DMS114 treated with DMSO at 0.1 percent for 48 hours (cell line): Measurements from ENCODE around the gene CBFA2T3.
"Not testable (repeated sequence)": the region's sequence is repeated elsewhere in the genome, so short reads cannot be mapped to it uniquely, and the experiment has no call there.

ENCODE experiments used
- DNase-seq: peaks from one replicate; lab custom pipeline; 2025; ENCODE audit not compliant: unreplicated experiment; lab: John Stamatoyannopoulos, UW

CBFA2T3 gene

DNA sequence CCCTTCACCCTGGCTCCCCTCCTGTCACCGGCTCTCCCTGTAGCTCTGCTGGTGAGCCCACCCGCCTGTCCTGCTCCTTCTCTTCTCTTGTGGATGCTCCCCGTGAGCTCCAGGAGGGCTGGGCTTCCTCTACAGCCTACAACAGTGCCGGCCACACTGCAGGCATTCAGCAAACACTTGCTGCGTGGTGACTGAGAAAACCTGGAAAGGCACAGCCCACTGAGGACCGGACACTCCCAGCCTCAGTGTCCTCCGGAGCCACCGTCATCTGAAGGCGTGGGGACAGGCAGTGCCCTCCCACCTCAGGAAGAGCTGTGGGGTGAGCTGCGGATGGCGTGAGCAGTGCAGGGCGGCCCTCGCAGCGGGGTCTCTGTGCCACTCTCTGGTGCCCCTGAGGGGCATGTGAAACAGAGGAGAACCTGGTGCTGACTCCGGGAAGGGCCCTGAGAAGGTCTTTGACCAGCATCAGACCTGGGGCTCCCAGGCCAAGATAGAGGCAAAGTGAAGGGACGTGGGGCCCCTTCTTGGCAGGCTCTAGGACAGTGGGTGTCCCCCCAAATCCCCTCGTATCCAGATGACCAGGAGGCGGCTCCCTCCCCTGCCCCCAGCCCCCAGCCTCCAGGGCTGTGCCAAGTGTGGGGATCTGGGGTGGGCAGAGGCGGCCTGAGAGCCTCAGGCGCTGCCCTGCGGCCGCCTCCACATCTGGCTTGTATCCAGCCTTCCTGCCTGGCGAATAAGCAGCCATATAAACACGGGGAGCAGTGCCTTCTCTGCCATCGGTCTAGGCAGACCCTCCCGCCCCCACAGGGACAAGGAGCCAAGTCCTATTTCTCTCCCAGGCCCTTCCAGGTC is 66.5 kb downstream of the CBFA2T3 start:
- no peak for DNase-seq

DNA sequence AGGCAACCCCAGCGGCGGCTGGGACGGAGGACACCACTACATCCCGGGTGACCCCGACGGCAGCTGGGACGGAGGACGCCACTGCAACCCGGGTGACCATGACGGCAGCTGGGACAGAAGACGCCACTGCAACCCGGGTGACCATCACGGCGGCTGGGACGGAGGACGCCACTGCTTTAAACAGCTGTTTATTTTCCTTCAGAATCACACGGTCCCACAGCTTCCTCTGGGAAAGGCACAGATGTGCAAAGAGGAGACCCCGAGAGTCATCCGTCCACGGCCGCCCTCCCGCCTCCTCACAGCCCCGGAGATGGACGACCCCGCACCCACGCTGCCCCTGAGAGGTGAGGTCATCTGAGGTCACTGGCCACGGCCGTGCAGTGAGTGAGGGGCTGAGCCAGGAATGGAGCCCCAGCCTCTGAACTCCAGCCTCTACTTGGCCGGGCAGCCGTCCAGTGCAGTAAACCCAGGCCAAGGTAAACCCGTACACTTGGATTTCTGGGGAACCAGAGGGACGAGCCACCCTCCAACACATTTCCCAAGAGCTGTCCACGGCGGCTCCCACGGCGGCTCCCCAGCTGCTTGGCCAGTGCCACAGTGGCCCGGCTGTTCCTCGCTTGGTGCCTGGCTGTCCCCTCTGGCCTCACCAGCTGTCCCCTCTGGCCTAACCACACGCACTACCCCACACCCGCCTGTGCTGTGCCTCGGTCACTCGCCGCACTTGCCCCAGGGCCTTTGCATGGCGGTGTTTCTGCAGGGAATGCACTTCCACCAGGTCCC is 67.4 kb downstream of the CBFA2T3 start:
- no peak for DNase-seq

DNA sequence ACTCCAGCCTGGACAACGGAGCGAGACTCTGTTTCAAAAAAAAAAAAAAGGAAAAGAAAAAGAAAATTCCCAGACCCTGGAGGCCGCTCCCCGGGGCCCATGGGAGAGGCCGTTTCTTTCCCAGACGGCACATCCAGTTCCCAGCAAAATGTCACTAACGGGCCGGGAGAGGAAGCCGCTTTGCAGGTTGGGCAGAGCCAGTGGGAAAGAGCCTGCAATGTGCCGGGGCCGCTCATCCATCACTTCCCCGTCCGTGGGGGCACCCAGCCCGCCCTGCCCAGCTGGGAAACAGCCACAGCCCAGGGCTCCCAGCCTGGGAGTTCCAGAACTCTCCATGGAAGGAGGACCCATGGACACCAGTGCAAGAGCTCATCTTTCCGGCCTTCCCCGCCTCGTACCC is 68.7 kb downstream of the CBFA2T3 start:
- no peak for DNase-seq

DNA sequence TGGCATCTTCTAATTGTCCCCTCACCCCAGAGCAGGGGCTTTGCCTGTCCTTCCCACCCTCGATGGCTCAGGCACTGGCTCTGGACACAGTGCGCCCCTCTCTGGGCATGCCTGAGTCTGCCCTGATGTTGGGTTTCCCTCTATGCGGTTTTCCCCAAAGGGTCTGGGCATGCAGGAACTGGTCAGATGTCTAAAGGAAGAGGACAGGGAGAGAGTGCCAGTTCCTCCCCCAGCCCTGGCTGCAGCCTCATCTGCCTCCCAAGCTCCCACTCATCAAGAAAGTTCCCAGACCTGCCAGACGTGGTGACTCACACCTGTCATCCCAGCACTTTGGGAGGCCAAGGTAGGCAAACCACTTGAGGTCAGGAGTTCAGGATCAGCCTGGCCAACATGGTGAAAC is 69.2 kb downstream of the CBFA2T3 start:
- no peak for DNase-seq

DNA sequence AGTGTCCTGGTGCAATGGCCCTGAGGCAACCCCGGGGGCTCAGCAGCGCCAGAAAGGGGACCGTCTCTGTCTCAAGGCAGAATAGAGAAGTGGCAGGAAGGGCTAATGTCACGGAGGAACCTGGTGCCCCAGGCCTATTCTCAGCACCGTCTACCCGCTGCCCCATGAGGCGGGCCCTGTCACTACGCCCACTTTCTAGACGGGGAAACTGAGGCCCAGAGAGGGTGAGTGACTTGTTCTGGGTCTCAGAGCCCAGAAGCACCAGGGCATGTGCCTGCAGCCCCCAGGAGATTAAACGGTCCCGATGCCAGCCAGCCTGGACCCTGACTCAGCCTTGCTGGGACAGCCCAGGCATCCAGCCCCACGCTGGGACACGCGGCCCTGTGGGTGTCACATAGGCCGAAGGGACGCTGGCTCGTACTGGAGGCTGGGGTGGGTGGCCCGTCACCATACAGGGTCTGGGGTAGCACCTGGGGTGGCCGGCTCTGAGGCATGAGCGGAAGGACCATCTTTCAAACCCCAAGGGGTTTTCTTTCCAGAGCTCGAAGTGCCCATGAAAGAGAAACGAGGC is 70.4 kb downstream of the CBFA2T3 start:
- DNase-seq, result no peak

DNA sequence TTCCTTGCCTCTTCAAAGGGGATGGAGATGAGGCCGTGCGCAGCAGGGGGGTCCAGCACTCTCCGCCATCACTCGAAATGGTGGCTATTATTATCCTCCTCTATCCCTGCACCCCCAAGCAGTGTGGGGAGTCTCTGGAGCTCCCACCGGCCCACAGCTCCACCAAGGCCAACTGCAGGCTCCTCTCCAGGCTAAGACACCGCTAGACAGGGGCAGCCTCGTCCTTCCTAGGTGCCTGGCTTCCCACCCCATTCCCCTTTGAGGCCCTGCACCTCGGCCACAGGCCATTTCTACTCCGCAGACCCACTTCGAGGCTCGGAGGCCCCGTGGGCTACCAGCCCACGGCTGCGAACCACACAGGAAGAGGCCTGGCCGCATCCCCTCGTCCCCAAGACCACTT is 71.0 kb downstream of the CBFA2T3 start:
- DNase-seq, result no peak

DNA sequence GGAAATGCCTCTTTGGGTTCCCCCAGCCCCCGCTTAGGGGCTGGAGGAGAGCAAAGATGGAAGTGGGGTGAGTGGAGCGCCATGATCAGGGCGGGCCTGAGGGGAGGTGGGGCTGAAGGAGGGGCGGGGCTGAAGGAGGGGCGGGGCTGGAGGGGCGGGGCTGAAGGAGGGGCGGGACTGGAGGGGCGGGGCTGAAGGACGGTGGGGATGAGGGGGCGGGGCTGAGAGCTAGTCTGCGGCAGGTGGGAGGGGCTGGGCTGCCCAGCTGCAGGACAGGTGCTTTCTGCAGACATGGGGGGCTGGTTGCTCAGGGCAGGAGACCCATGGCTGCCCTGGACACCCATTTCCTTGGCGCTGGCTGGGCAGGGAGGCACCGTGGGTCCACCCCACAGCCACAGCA is 71.4 kb downstream of the CBFA2T3 start:
- DNase-seq, result no peak

DNA sequence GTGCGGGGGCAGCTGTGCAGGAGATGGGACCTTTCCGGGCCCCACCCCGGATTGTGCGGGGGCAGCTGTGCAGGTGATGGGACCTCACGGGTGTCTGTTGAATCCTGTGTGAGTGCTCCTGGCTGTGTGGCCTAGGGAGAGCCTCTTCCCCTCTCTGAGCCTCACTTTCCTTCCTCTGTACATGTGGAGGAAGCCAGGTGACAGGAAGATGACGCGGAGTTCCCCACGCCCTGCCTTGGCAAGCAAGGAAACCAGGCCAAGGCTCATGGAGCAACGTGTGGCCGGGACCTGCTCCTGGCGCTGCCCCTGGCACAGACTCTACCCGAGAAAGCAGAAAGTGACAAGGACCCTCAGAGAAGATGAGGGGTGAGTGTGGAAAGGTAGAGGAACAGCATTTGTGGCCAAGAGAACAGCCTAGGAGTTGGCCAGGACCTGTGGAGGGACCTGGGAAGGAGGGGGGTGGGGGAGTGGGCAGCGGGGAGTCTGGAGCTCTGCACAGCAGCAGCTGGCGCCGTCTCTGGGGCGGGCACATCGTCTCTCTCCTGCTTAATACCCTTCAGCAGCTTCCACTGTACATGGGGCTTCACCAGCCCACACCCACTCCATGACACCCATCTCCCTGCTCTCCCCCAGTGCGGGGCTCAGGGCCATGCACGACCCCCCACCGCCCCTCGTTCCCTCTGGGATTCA is 72.2 kb downstream of the CBFA2T3 start:
- DNase-seq, result no peak

DNA sequence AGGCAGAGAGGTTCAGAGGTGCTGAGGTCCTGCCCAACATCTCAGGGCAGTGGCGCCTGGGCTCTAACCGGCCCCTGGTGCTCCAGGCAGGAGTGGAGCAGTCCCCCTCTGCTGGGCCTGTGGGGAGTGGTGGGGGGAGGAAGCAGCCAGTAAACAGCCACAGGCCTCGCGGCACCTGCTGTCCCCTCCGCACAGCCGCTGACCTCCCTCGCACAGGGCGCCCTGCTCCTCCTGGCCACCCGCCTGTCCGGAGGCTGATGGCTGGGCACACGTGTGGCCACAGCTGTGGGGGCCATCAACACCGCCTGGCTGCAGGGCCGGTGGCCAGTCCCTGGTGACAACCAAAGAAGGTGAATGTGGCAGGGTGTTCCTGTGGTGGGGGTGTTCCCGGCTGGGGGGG is 73.7 kb downstream of the CBFA2T3 start:
- no peak for DNase-seq

DNA sequence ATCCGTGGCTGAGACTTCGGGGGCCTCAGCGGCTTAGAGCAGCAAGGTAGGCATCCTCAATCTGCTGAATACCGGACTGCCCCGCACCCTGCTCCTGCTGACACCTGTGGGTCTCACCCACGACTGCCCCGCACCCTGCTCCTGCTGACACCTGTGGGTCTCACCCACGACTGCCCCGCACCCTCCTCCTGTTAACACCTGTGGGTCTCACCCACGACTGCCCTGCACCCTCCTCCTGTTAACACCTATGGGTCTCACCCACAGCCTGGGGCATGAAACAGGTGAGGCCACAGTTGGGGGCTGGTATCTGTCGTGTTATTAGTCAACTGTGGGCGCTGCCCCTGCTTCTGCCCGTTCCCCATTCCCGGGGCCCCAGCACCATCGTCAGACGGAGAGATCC is 74.3 kb downstream of the CBFA2T3 start:
- no peak for DNase-seq

DNA sequence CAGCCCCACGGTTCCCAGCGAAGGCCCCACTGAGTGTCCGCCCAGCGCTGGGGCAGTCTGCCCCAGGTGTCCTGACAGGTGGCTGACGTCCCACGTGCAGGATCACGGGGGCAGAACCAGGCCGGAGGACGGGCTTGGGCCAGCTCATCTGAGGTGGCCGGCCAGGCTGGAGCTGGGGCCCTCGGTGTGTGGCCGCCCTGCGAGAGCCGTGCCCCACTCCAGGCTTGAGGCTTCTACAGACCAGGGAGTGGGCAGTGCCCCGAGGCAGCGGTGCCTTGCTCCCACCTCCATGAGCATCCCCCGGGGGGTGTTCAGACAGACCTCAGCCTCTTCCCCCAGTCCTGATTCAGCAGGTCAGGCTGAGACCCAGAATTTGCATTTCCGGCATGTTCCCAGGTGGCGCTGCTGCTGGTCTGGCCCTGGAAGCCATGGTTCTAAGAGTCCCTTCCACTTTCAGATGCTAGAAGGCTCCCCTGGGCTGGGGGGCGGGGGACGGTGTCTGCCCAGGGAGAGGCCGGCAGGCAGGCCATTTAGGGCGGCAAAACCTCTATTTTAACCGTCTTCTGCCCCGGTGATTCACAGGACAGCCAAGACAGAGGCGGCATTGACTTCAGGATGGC is 75.2 kb downstream of the CBFA2T3 start:
- no peak for DNase-seq

DNA sequence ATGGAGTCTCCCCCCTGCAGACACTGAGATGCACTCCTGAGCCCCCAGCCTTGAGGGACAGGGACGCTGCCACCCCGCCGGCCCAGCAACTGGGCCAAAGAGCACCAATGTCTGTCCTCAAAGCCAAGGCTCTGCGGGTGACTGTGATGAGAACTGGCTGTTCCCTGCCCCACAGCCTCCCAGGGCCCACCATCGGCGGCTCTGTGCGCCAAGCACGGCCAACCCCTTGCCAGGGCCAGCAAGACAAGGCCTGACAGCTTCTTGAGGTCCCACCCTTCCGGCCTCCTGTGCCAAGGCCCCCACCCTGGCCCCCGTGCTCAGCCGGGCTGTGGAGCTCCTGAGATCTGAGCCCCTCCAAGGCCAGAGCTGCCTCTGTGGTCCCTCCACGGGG is 76.3 kb downstream of the CBFA2T3 start:
- DNase-seq, result no peak

DNA sequence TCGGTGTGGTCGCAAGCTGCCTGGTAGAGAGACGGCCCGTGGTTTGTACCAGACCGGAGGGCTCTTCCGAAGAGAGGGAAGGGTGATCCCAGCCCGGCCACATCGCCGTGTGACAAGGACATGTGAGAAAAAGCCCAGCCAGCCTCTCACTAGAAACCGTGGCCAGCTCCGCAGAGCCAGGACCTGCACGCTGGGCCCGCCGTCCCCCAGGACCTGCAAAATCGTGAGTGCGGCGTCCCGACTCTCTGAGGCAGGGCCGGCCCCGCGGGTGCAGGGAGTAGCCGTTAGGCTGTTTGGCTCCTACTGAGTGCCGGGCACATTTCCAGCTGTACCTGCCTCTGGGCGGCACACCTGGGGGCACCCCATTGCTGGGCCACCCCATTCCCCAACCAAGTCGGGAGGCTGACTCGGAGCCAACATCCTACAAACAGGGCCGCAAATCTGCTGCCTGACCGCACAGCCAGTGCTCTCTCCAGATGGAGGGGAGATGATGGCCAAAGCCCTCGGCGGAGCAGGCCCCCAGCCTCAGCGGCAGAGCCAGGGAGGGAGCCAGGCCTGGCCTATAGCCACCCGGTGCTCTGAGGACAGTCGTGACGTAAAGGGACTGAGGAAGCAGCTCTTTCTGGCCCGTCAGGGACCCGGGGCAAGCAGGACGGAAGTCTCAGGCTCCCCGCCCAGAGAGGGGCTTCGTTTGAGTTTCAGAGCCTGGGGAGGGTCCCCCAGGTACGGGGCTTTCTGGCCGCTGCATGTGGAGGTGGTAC is 76.9 kb downstream of the CBFA2T3 start:
- DNase-seq, result no peak

DNA sequence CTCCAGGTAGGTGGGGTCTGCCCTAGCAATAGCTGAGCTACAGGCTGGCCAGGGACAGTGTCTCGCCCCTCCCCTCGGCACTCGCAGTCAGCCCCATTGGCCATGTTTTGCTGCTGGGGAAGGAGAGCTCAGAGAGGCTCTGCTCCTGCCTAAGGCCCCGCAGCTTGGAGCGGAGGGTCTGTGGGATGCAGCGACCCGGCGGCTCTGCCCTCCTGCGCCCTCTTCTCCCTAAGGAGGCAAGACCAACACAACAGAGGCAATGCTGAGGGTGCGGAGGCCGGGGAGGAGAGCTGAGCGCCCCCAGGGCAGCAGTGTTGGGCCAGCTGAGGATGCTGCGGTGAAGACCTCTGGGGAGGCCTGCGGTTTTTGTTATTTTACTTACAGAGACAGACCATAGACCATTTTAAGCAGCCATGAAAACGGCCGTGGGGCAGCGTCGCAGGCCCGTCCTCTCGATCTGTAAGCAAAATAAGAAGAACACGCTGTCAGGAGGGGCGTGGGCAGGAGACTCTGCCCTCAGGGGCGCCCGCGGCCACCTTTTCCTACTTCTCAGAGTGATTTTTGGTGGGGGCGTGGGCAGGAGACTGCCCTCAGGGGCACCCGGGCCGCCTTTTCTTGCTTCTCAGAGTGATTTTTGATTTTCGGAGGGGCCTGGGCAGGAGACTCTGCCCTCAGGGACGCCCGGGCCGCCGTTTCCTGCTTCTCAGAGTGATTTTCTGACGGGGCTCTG is 79.1 kb downstream of the CBFA2T3 start:
- DNase-seq, result no peak

DNA sequence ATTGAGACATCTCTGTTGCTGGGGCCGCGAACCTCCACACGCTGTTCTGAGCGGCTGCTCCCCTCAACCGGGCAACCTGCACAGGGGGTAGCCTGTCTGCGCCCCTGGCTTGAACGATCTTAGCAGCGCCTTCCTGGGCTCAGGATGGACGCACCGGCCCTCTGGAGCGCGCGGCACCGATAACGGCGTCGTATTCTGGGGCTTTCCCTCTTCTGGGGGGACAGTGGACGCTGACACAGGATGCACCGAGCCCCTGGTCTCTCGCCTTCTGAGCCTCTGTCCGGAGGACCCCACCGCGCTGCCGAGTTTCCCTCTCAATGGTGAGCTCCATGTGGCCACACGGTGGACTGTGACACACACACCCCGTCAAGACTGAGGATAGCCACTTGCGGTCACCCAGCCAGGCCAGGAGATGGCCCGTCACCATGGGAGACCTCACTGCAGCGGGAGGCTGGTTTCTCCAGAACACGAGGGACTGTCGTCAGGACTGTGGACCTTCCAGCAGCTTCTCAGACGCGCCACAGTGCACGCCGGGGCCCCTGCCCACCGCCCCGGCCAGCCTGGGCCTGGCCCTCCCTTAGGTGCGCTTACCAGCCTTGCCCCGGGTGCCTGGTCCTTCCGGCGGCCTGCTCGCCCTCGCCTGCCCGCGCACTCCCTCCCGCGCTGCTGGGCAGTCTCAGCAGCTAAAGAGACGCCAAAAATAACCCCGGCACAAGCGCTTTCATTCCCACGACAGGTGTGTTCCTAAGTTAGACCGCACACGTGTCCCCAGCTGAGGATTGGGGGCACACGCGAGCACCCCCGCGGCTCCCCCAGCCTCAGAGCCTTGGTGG is 80.6 kb downstream of the CBFA2T3 start:
- no peak for DNase-seq

DNA sequence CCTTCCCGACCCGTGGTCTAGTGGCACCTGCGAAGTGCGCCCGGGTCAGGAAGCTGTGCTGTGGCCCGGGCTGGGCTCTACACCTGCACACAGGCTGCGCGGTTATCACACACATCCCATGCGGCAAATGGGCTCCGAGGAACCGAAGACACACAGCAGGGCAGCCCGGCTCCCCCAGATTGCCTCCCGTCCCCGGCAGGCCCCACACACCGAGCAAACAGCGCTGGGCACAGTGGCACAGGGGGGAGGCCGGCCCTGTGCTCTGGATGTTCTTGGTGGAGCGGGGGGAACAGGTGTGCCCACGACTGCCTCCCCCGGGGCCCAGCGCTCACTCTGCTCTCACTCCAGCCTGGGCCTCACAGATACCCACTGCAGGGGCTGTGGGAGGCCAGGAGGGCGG is 81.7 kb downstream of the CBFA2T3 start:
- DNase-seq, result no peak

DNA sequence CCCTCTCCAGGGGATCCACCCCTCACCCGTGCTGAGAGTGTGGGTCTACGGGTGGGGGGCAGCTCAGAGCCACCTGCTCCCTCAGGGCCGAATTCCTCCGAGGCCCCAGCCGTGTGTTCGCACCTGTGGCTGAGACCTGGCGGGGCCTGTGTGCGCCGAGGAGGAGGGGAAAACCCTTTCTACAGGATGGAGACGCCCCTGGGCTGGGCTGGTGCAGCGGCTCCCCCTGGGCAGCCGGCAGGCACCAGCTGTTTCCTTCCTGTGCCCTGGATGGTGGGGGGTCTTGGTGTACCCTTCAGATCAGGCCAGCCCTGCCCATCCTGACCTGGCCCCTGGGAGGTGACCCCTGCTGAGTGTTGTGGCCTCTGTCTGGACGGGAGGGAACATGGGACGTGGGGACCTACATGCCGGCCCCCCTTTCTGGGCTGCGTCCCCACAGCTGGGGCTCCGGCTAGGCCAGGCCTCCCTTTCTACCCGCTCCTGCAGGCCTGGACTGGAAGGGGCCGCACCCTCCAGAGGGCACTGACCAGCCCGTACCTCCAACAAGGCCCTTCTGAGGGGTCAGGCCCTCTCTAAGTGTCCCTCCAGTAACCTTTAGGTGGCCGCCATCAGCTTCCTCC is 82.2 kb downstream of the CBFA2T3 start:
- DNase-seq, result no peak

DNA sequence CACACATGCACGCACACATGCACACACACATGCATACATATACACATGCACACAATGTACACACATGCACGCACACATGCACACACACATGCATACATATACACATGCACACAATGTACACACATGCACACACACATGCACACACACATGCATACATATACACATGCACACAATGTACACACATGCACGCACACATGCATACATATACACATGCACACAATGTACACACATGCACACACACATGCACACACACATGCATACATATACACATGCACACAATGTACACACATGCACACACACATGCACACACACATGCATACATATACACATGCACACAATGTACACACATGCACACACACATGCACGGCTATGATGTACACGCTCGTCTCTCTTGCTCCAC is 82.7 kb downstream of the CBFA2T3 start:
- not testable (repeated sequence) for DNase-seq
